Measurements from ENCODE around the gene ZBTB7B.

ZBTB7B gene

DNA sequence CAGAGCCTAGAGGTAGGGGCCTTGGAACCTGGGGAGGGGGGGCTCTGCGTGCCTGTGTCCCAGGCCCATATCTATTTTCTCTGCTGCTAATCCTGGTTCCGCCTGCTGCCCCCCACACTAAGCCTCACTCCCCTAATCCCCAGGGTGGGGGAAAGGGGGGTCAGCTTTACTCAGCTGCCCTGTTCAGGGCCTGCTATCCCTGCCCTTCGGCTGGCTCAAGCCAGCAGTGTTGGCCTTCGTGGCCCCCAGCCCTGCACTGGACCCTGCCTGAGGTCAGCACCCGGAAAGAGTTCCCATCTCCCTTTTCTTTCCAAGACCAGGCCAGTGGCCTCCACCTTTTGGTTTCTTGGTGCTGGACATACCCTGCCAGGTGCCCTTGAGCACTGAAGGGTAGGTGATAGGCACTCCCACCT lies 8.4 kb downstream of the ZBTB7B start:
- H3K4me3 ChIP-seq (ENCODE audit: low read depth, low read length): no peak overlapping the region

DNA sequence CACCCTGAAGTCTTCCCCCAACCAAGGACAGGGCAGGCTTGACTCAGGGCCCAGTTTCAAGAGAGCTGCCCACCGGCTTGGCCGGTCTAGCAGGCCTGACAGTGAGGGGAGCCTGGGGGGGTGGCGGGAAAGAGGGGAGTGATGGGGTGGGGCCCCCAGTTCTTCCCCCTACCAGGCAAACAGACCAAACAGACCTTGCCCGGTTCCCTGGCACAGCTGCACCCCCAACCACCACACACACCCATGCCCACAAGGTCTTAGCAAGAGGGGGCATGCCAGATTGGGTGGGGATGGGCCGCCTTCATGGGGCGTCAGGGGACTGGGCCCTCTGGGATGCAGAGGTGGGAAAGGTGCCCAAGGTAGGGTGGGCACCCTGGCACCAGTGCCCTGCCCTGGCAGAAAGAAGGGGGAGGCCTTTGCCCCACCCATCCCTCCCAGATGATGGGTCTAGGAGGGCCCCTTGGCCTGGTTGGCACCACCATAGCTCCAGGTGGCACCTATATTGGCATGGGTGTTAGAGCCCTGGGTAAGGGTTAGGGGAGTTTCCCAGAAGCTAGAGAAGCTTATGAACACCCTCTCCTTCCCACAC lies 8.9 kb downstream of the ZBTB7B start:
- TF ChIP-seq, protein P1, sequence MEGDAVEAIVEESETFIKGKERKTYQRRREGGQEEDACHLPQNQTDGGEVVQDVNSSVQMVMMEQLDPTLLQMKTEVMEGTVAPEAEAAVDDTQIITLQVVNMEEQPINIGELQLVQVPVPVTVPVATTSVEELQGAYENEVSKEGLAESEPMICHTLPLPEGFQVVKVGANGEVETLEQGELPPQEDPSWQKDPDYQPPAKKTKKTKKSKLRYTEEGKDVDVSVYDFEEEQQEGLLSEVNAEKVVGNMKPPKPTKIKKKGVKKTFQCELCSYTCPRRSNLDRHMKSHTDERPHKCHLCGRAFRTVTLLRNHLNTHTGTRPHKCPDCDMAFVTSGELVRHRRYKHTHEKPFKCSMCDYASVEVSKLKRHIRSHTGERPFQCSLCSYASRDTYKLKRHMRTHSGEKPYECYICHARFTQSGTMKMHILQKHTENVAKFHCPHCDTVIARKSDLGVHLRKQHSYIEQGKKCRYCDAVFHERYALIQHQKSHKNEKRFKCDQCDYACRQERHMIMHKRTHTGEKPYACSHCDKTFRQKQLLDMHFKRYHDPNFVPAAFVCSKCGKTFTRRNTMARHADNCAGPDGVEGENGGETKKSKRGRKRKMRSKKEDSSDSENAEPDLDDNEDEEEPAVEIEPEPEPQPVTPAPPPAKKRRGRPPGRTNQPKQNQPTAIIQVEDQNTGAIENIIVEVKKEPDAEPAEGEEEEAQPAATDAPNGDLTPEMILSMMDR (conservative IDR thresholded peaks at IDR 0.05; ENCODE audit: low read depth, low read length): no peak
- H3K4me3 ChIP-seq (ENCODE audit: low read depth, low read length): no peak overlapping the region
- no peak for DNase-seq (ENCODE audit: low read depth)

More for the DNA sequence above, 8.4 kb downstream of the ZBTB7B start:
- no peak for DNase-seq (ENCODE audit: low read depth)
- TF ChIP-seq, protein P1 (conservative IDR thresholded peaks at IDR 0.05; ENCODE audit: low read depth, low read length): no peak

DNA sequence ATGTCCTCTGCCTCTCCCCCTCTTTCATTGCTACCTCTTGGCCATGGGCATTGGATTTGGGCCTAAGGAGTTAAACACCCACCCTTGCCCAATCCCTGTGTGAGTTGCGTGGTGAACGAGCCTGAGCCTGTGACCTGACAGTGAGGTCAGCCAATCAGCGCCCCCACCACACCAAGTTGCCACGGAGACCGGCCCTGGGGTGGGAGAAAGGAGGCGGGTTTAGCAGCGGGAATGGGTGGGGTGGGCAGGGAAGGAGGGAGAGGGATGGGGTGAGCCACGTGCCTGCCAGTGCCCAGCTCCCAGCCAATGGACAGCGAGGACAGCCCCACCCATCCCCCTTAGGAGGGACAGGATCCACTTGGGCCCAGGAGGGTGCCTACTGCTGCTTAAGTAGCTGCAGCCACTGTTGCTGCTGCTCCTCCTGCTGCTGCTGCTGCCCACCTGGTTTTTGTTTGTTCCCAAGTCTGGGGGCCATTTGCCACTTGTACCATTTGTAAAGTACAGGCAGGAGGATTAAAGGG lies 9.5 kb downstream of the ZBTB7B start:
- TF ChIP-seq, protein P1 (conservative IDR thresholded peaks at IDR 0.05; ENCODE audit: low read depth, low read length): no peak
- H3K4me3 ChIP-seq (ENCODE audit: low read depth, low read length): no peak overlapping the region
- peak; percentile 53 for DNase-seq (ENCODE audit: low read depth)

DNA sequence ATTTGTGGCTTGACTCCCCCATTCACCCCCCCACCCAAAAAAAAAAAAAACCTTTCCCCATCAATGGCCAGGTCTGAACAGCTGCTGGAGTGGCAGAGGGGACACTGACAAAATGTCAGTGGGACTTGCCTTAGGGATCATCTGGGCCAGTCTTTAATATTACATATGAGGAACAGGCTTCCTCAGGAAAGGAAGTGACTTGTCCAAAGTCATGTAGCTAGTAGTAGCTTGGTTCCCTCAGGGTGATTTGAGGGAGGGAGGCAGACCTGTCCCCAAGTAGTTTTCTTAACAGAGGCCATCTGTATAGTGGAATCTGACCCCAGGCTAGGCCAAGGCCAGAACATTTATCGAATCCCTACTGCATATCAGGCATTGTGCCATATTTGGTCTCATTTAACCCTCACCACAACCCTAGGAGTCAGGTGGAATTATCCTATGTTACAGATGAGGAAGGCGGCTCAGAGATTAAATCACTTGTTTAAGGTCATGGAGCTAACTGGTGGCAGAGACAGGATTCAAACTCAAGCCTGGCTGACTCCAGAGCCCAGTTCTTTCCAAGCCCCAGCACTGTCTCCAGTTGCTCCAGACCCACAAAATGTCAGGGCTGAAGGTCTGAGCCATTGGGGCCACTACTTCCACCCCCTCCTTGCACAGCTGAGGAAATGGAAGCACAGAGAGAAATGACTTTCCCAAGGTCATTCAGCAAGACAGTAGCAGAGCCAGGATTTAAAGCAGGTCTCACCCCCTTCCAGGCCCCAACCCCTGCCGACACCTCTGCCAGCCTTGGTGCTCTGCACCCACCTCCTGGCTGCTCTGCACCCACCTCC lies 10.4 kb downstream of the ZBTB7B start:
- TF ChIP-seq, protein P1 (conservative IDR thresholded peaks at IDR 0.05; ENCODE audit: low read depth, low read length): no peak
- H3K4me3 ChIP-seq (ENCODE audit: low read depth, low read length): no peak overlapping the region
- no peak for DNase-seq (ENCODE audit: low read depth)

DNA sequence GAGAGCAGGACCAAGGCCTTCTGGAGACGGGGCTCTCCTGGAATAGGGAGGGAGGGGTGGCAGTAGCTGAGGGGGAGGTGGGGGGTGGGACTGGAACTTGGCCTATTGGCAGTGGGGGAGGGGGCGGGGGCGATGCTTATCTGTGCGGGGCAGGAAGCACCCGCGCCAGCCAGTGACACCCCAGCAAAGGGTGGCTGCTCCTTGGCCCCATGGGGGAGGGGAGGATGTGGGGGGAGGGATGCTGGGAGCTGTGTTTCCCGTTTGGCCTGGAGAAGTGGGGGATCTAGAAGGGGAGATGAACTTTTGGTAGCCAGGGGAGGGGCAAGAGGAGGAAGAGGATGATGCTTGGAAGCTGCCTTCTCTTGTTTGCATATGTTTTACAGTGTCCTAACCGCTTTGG lies 11.0 kb downstream of the ZBTB7B start:
- TF ChIP-seq, protein P1 (conservative IDR thresholded peaks at IDR 0.05; ENCODE audit: low read depth, low read length): no peak
- no peak for DNase-seq (ENCODE audit: low read depth)
- no peak overlapping the region for H3K4me3 ChIP-seq (ENCODE audit: low read depth, low read length)

DNA sequence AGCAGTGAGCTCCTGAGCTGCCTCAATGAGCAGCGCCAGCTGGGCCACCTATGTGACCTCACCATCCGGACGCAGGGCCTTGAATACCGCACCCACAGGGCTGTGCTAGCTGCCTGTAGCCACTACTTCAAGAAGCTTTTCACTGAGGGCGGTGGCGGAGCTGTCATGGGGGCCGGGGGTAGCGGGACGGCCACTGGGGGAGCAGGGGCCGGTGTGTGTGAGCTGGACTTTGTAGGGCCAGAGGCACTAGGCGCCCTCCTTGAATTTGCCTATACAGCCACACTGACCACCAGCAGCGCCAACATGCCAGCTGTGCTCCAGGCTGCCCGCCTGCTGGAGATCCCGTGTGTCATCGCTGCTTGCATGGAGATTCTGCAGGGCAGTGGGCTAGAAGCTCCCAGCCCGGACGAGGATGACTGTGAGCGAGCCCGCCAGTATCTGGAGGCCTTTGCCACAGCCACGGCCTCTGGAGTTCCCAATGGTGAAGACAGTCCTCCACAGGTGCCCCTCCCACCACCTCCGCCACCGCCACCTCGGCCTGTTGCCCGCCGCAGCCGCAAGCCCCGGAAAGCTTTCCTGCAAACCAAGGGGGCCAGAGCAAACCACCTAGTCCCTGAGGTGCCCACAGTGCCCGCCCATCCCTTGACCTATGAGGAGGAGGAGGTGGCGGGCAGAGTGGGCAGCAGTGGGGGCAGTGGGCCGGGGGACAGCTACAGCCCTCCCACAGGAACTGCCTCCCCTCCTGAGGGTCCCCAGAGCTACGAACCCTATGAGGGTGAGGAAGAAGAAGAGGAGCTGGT lies 12.3 kb downstream of the ZBTB7B start:
- H3K4me3 ChIP-seq (ENCODE audit: low read depth, low read length): no peak overlapping the region
- no peak for DNase-seq (ENCODE audit: low read depth)
- TF ChIP-seq, protein P1 (conservative IDR thresholded peaks at IDR 0.05; ENCODE audit: low read depth, low read length): no peak
